ENCODE measurements around the gene SETBP1.

The SETBP1 gene

GRCh38 chr18:44889111-44889510 lies 208.4 kb downstream of the SETBP1 start:
- H3K18ac ChIP-seq (ENCODE audit: low read length) = no peak overlapping the region
- no peak overlapping the region for H3K4me2 ChIP-seq (ENCODE audit: insufficient read depth, low read length, poor library complexity, severe bottlenecking)
- no CpG with 5 or more reads among the region's 1 CpG for WGBS, 2 donors (ENCODE audit: extremely low coverage in 2 of 2, insufficient read length in 2 of 2, insufficient replicate concordance in 1 of 2)
- H3K4me3 ChIP-seq (ENCODE audit: low read length in 2 of 2) = no peak overlapping the region
- no peak overlapping the region for H3K9ac ChIP-seq (ENCODE audit: low read depth, low read length, poor library complexity)
- no peak for DNase-seq (ENCODE audit: low spot score)
- H3K27me3 ChIP-seq (ENCODE audit: control insufficient read depth in 3 of 3, insufficient read depth in 3 of 3, low read depth in 1 of 3, low read length in 3 of 3) = no peaks in the 10 kb centered on the region
- H3K79me1 ChIP-seq (ENCODE audit: low read depth, low read length) = no peaks in the 10 kb centered on the region
- no peak overlapping the region for H2BK5ac ChIP-seq (ENCODE audit: low read length)
- H4K91ac ChIP-seq (ENCODE audit: low read depth, low read length, poor library complexity) = no peak overlapping the region
- peaks cover 3 to 18% of the 10 kb centered on the region in 2 donors for H3K9me3 ChIP-seq (replicated peaks in 1 of 2; ENCODE audit: control insufficient read depth in 2 of 2, insufficient read depth in 1 of 2, low read depth in 1 of 2, low read length in 2 of 2)
- H2AK5ac ChIP-seq (ENCODE audit: low read depth, low read length) = no peak overlapping the region
- no peak overlapping the region for H3K4ac ChIP-seq (ENCODE audit: low read length)
- H4K8ac ChIP-seq (ENCODE audit: low read depth, low read length) = no peak overlapping the region
- H3K14ac ChIP-seq (ENCODE audit: low read length) = no peak overlapping the region
- no peaks in the 10 kb centered on the region for H3K36me3 ChIP-seq (replicated peaks in 1 of 2; ENCODE audit: control insufficient read depth in 2 of 2, insufficient read depth in 2 of 2, low read length in 2 of 2)
- H3K23ac ChIP-seq (ENCODE audit: low read depth, low read length, poor library complexity) = no peak overlapping the region
- H2BK15ac ChIP-seq (ENCODE audit: low read length) = no peak overlapping the region
- no peak overlapping the region for H3K27ac ChIP-seq (replicated peaks; ENCODE audit: low read length)
- H2BK12ac ChIP-seq (ENCODE audit: low read length) = no peak overlapping the region
- no peak overlapping the region for H2BK120ac ChIP-seq (ENCODE audit: low read depth, low read length)
- H2AFZ ChIP-seq (ENCODE audit: low read length) = no peak overlapping the region
- no peaks in the 10 kb centered on the region for H3K4me1 ChIP-seq (ENCODE audit: control insufficient read depth in 2 of 2, insufficient read depth in 1 of 2, low read depth in 1 of 2, low read length in 2 of 2)

GRCh38 chr18:44893045-44893706 lies 212.5 kb downstream of the SETBP1 start:
- Histone ChIP-seq H4K8ac (ENCODE audit: low read depth, low read length) (no peak overlapping the region), H2BK120ac (ENCODE audit: low read depth, low read length) (no peak overlapping the region), H3K27me3 (ENCODE audit: control insufficient read depth in 3 of 3, insufficient read depth in 3 of 3, low read depth in 1 of 3, low read length in 3 of 3) (no peaks in the 10 kb centered on the region), H3K4me2 (ENCODE audit: insufficient read depth, low read length, poor library complexity, severe bottlenecking) (no peak overlapping the region), H3K18ac (ENCODE audit: low read length) (no peak overlapping the region), H3K4ac (ENCODE audit: low read length) (no peak overlapping the region), H3K23ac (ENCODE audit: low read depth, low read length, poor library complexity) (no peak overlapping the region), H3K9ac (ENCODE audit: low read depth, low read length, poor library complexity) (no peak overlapping the region), H3K9me3 (replicated peaks in 1 of 2; ENCODE audit: control insufficient read depth in 2 of 2, insufficient read depth in 1 of 2, low read depth in 1 of 2, low read length in 2 of 2) (peaks cover 3 to 18% of the 10 kb centered on the region in 2 donors), H3K4me1 (ENCODE audit: control insufficient read depth in 2 of 2, insufficient read depth in 1 of 2, low read depth in 1 of 2, low read length in 2 of 2) (peaks cover 0 to 4% of the 10 kb centered on the region in 2 donors), H2BK5ac (ENCODE audit: low read length) (no peak overlapping the region), H3K4me3 (ENCODE audit: low read length in 2 of 2) (no peak overlapping the region), H2BK12ac (ENCODE audit: low read length) (no peak overlapping the region), H4K91ac (ENCODE audit: low read depth, low read length, poor library complexity) (no peak overlapping the region), H2AK5ac (ENCODE audit: low read depth, low read length) (no peak overlapping the region), H2AFZ (ENCODE audit: low read length) (no peak overlapping the region), H2BK15ac (ENCODE audit: low read length) (no peak overlapping the region), H3K79me1 (ENCODE audit: low read depth, low read length) (no peaks in the 10 kb centered on the region), H3K14ac (ENCODE audit: low read length) (no peak overlapping the region), H3K36me3 (replicated peaks in 1 of 2; ENCODE audit: control insufficient read depth in 2 of 2, insufficient read depth in 2 of 2, low read length in 2 of 2) (no peaks in the 10 kb centered on the region), H3K27ac (replicated peaks; ENCODE audit: low read length) (no peak overlapping the region)
- WGBS, 2 donors (ENCODE audit: extremely low coverage in 2 of 2, insufficient read length in 2 of 2, insufficient replicate concordance in 1 of 2) = no CpG with 5 or more reads among the region's 4 CpGs
- DNase-seq (ENCODE audit: low spot score) = no peak

- H3K9ac ChIP-seq (ENCODE audit: low read depth, low read length, poor library complexity) = no peak overlapping the region
- H3K4ac ChIP-seq (ENCODE audit: low read length) = no peak overlapping the region
- WGBS, 2 donors (ENCODE audit: extremely low coverage in 2 of 2, insufficient read length in 2 of 2, insufficient replicate concordance in 1 of 2) = no CpG with 5 or more reads among the region's 2 CpGs
- no peak overlapping the region for H4K91ac ChIP-seq (ENCODE audit: low read depth, low read length, poor library complexity)
- H3K36me3 ChIP-seq (replicated peaks in 1 of 2; ENCODE audit: control insufficient read depth in 2 of 2, insufficient read depth in 2 of 2, low read length in 2 of 2) = no peaks in the 10 kb centered on the region
- no peak overlapping the region for H2BK5ac ChIP-seq (ENCODE audit: low read length)
- H3K27me3 ChIP-seq (ENCODE audit: control insufficient read depth in 3 of 3, insufficient read depth in 3 of 3, low read depth in 1 of 3, low read length in 3 of 3) = no peaks in the 10 kb centered on the region
- no peak overlapping the region for H4K8ac ChIP-seq (ENCODE audit: low read depth, low read length)
- H2AK5ac ChIP-seq (ENCODE audit: low read depth, low read length) = no peak overlapping the region
- H3K4me2 ChIP-seq (ENCODE audit: insufficient read depth, low read length, poor library complexity, severe bottlenecking) = no peak overlapping the region
- no peak overlapping the region for H3K23ac ChIP-seq (ENCODE audit: low read depth, low read length, poor library complexity)
- H3K18ac ChIP-seq (ENCODE audit: low read length) = no peak overlapping the region
- H2BK120ac ChIP-seq (ENCODE audit: low read depth, low read length) = no peak overlapping the region
- no peak overlapping the region for H3K4me3 ChIP-seq (ENCODE audit: low read length in 2 of 2)
- no peak overlapping the region for H2BK15ac ChIP-seq (ENCODE audit: low read length)
- H3K9me3 ChIP-seq (replicated peaks in 1 of 2; ENCODE audit: control insufficient read depth in 2 of 2, insufficient read depth in 1 of 2, low read depth in 1 of 2, low read length in 2 of 2) = peaks cover 3 to 18% of the 10 kb centered on the region in 2 donors
- H2BK12ac ChIP-seq (ENCODE audit: low read length) = no peak overlapping the region
- no peaks in the 10 kb centered on the region for H3K79me1 ChIP-seq (ENCODE audit: low read depth, low read length)
- DNase-seq (ENCODE audit: low spot score) = no peak
- H3K27ac ChIP-seq (replicated peaks; ENCODE audit: low read length) = no peak overlapping the region
- no peak overlapping the region for H3K14ac ChIP-seq (ENCODE audit: low read length)
- no peak overlapping the region for H2AFZ ChIP-seq (ENCODE audit: low read length)
- H3K4me1 ChIP-seq (ENCODE audit: control insufficient read depth in 2 of 2, insufficient read depth in 1 of 2, low read depth in 1 of 2, low read length in 2 of 2) = peaks cover 0 to 4% of the 10 kb centered on the region in 2 donors
Measured at GRCh38 chr18:44893966-44894365, 213.3 kb downstream of the SETBP1 start.

DNA sequence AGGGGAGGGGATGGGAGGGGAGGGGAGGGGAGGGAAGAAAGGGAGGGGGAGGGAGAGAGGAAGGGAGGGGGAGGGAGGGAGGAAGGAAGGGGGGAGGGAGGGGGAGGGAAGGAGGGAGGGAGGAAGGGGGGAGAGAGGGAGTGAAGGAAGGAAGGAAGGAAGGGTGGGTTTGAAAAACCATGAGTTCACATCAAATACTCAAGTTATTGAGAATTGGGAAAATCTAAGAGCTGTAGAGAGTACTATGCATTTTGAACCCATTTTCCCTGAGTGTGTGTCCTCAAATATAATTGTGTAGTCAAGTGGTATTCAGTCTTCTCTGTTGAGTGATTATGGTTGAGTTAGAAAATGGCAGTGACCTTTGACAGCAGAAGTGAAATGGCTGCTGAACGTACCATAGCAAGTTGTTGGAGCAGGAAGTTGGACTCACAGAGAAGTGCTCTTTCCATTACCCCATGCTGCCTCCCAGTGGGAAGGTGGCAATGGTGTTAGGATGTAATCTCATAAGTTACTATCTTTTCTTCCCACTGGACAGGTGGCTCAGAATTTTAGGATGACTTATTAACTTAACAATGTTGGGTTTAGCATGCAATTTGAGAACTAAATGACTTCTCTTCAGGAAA lies 214.6 kb downstream of the SETBP1 start:
- Histone ChIP-seq H3K79me1 (ENCODE audit: low read depth, low read length) (no peaks in the 10 kb centered on the region), H3K4me2 (ENCODE audit: insufficient read depth, low read length, poor library complexity, severe bottlenecking) (no peak overlapping the region), H2BK5ac (ENCODE audit: low read length) (no peak overlapping the region), H3K4me3 (ENCODE audit: low read length in 2 of 2) (no peak overlapping the region), H3K27ac (replicated peaks; ENCODE audit: low read length) (no peak overlapping the region), H2BK15ac (ENCODE audit: low read length) (no peak overlapping the region), H2BK120ac (ENCODE audit: low read depth, low read length) (no peak overlapping the region), H3K4ac (ENCODE audit: low read length) (no peak overlapping the region), H2BK12ac (ENCODE audit: low read length) (no peak overlapping the region), H2AFZ (ENCODE audit: low read length) (no peak overlapping the region), H4K8ac (ENCODE audit: low read depth, low read length) (no peak overlapping the region), H3K4me1 (ENCODE audit: control insufficient read depth in 2 of 2, insufficient read depth in 1 of 2, low read depth in 1 of 2, low read length in 2 of 2) (peaks cover 0 to 4% of the 10 kb centered on the region in 2 donors), H4K91ac (ENCODE audit: low read depth, low read length, poor library complexity) (no peak overlapping the region), H3K9ac (ENCODE audit: low read depth, low read length, poor library complexity) (no peak overlapping the region), H3K36me3 (replicated peaks in 1 of 2; ENCODE audit: control insufficient read depth in 2 of 2, insufficient read depth in 2 of 2, low read length in 2 of 2) (no peaks in the 10 kb centered on the region), H3K27me3 (ENCODE audit: control insufficient read depth in 3 of 3, insufficient read depth in 3 of 3, low read depth in 1 of 3, low read length in 3 of 3) (no peaks in the 10 kb centered on the region), H3K14ac (ENCODE audit: low read length) (no peak overlapping the region), H3K9me3 (replicated peaks in 1 of 2; ENCODE audit: control insufficient read depth in 2 of 2, insufficient read depth in 1 of 2, low read depth in 1 of 2, low read length in 2 of 2) (peaks cover 3 to 16% of the 10 kb centered on the region in 2 donors), H2AK5ac (ENCODE audit: low read depth, low read length) (no peak overlapping the region), H3K18ac (ENCODE audit: low read length) (no peak overlapping the region), H3K23ac (ENCODE audit: low read depth, low read length, poor library complexity) (no peak overlapping the region)
- DNase-seq (ENCODE audit: low spot score) = no peak
- WGBS, 2 donors (ENCODE audit: extremely low coverage in 2 of 2, insufficient read length in 2 of 2, insufficient replicate concordance in 1 of 2) = no CpG with 5 or more reads among the region's 1 CpG

Measured in neuronal stem cell (in vitro differentiated cells).